Spleen (tissue), 7 donors: ENCODE data around the gene NFIX.

Experiments used
- POLR2AphosphoS5 ChIP-seq, 3 donors: sonication (generic); formaldehyde crosslinking; IDR thresholded peaks; one replicate each; pipeline ENCODE4 v1.5.1; 2017; ENCODE audit warnings: antibody characterized with exemption in 3 of 3
- TF ChIP-seq, protein P1 (sequence below), 11 experiments: fragments of 200-600 bp in 7 of 11; fragments of 450-650 bp in 4 of 11; sonication (generic) in 4 of 11; IDR thresholded peaks in 8 of 11; conservative IDR thresholded peaks in 3 of 11; 1 replicate in 7 of 11; 2 replicates in 4 of 11; pipeline versions ENCODE4 v1.4.0 to v1.8.0; 2016 to 2021; ENCODE audit warnings: antibody characterized with exemption in 11 of 11, inconsistent platforms in 4 of 11, mild to moderate bottlenecking in 1 of 11
- donor health status: DM: no; HTN: no; CAD: no; lungs with moderate emphysema.
- donor health status: DM: no; HTN: no; CAD: no.
- donor health status: DM: no; HTN: no; CAD: no.

DNA sequence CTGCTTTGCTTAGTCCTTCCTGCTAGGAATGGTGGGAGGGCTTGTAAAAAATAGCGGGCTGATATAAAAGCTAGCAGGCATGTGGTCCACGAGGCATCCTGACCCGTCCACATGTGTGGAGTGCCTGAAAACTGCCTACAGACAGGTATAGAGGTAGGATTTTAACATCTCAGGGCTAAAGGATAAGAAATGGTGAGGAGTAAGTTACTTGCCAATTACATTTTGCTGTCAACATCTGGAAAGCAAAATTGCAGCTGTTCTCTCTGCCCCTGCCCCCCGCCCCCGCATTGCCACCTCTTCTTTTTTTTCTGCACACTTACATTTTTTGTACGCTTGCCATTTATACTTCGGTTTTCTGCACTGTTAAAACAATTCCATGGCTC lies 21.0 kb downstream of the NFIX start:
- TF ChIP-seq, protein P1, sequence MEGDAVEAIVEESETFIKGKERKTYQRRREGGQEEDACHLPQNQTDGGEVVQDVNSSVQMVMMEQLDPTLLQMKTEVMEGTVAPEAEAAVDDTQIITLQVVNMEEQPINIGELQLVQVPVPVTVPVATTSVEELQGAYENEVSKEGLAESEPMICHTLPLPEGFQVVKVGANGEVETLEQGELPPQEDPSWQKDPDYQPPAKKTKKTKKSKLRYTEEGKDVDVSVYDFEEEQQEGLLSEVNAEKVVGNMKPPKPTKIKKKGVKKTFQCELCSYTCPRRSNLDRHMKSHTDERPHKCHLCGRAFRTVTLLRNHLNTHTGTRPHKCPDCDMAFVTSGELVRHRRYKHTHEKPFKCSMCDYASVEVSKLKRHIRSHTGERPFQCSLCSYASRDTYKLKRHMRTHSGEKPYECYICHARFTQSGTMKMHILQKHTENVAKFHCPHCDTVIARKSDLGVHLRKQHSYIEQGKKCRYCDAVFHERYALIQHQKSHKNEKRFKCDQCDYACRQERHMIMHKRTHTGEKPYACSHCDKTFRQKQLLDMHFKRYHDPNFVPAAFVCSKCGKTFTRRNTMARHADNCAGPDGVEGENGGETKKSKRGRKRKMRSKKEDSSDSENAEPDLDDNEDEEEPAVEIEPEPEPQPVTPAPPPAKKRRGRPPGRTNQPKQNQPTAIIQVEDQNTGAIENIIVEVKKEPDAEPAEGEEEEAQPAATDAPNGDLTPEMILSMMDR (IDR thresholded peaks at IDR 0.05 in 8 of 11, conservative IDR thresholded peaks at IDR 0.05 in 3 of 11): no peak
- TF ChIP-seq POLR2AphosphoS5 (IDR thresholded peaks at IDR 0.05): no peak
